K562 (cell line): ENCODE data around the gene POLR3E. TPM values are rescaled to one million over a fixed set of nuclear protein-coding genes. Genes with fewer than 3 reads are reported as not detected.

Experiments
- ID3 ChIP-seq, 2 experiments: fragments of 250-450 bp in 1 of 2; fragments of 450-650 bp in 1 of 2; sonication (Bioruptor Pico) in 1 of 2; IDR thresholded peaks; 2 replicates each; pipeline versions ENCODE4 v1.6.1 to v1.8.0; 2016 to 2021; ENCODE audit warnings: mild to moderate bottlenecking in 2 of 2, moderate library complexity in 2 of 2, missing compliant biosample characterization in 1 of 2, missing genetic modification characterization in 1 of 2
- MAFG ChIP-seq: fragments of 450-650 bp; conservative IDR thresholded peaks from 2 replicates; pipeline ENCODE4 v1.6.1; 2016; ENCODE audit warnings: missing genetic modification characterization, missing compliant biosample characterization
- NFE2 ChIP-seq: IDR thresholded peaks from 2 replicates; pipeline ENCODE4 v1.6.1; 2014; ENCODE audit warnings: antibody characterized with exemption, low read depth
- PHB ChIP-seq: fragments of 250-450 bp; sonication (Bioruptor Pico); IDR thresholded peaks from 2 replicates; pipeline ENCODE4 v1.5.0; 2021
- RBM15 ChIP-seq: fragments of 200-400 bp; formaldehyde crosslinking; IDR thresholded peaks from 2 replicates; pipeline ENCODE4 v1.6.1; 2018; ENCODE audit warnings: mild to moderate bottlenecking, low read length, moderate library complexity; ENCODE audit not compliant: insufficient read depth
- REST ChIP-seq, 2 experiments: fragments of 450-650 bp; formaldehyde crosslinking in 1 of 2; IDR thresholded peaks; 2 replicates each; pipeline versions ENCODE4 v1.4.0 to v1.6.1; 2014 to 2020; ENCODE audit warnings: mild to moderate bottlenecking in 2 of 2, borderline replicate concordance in 1 of 2, low read depth in 1 of 2
- SUPT5H ChIP-seq: fragments of 450-650 bp; IDR thresholded peaks from 2 replicates; pipeline ENCODE4 v1.6.1; 2016
- UBTF ChIP-seq, 2 experiments: IDR thresholded peaks; 2 replicates each; pipeline ENCODE4 v1.6.1; 2012; ENCODE audit warnings: improper control_type of control experiment in 2 of 2, low read depth in 2 of 2, low read length in 2 of 2, borderline replicate concordance in 1 of 2
- ZNF197 ChIP-seq: fragments of 200-800 bp; sonication (Bioruptor generic); IDR thresholded peaks from 2 replicates; pipeline ENCODE4 v1.6.1; 2016; ENCODE audit warnings: low read depth, missing genetic modification characterization, missing compliant biosample characterization
- ZNF24 ChIP-seq: fragments of 450-650 bp; IDR thresholded peaks from 2 replicates; pipeline ENCODE4 v1.6.1; 2016
- ZNF445 ChIP-seq: fragments of 250-450 bp; sonication (Bioruptor Pico); IDR thresholded peaks from 2 replicates; pipeline ENCODE4 v1.4.0; 2020; ENCODE audit warnings: low read depth, mild to moderate bottlenecking, moderate library complexity
- ZNF518B ChIP-seq: fragments of 250-450 bp; sonication (Bioruptor Pico); IDR thresholded peaks from 2 replicates; pipeline ENCODE4 v1.5.0; 2021; ENCODE audit warnings: mild to moderate bottlenecking, moderate library complexity
- ZNF583 ChIP-seq: fragments of 250-450 bp; sonication (Bioruptor Pico); IDR thresholded peaks from 2 replicates; pipeline ENCODE4 v1.4.0; 2020
- polyA plus RNA-seq, 8 experiments: library from polyadenylated mRNA; depleted of rRNA in 4 of 8; stranded (reverse) in 5 of 8; unstranded in 3 of 8; fragments of >200 nt; fragmentation: Nextera tagmentation in 2 of 8; fragmentation: Illumina TruSeq in 1 of 8; extraction: Ambion mirVana in 2 of 8; extraction: Trizol in 1 of 8; gene quantifications; 2 replicates each; pipeline versions ENCODE4 v1.2.1 to v1.2.3, GENCODE V29; 2011 to 2014; ENCODE audit warnings: inconsistent platforms in 1 of 8, missing spikeins in 1 of 8
- total RNA-seq, 7 experiments: library from RNA; depleted of rRNA in 6 of 7; stranded (reverse); fragments of >200 nt in 6 of 7; fragmentation: Illumina TruSeq in 2 of 7; extraction: Trizol in 2 of 7; gene quantifications; 2 replicates each; pipeline versions ENCODE4 v1.2.1 to v1.2.3, GENCODE V29; 2011 to 2021; ENCODE audit warnings: low replicate concordance in 1 of 7

Gene POLR3E
- total and polyA plus RNA-seq, 9 of the 15 experiments (the other 6 are each of a cell fraction or from before 2014, with no cell fraction given): 17.7 to 151 (median 82.6) TPM

GRCh38 chr16:22282254-22282892 lies 14.8 kb upstream of the POLR3E start (continued):
- no peak for TF ChIP-seq UBTF (IDR thresholded peaks at IDR 0.05; ENCODE audit: borderline replicate concordance in 1 of 2, low read depth in 2 of 2, low read length in 2 of 2)
- no peak for TF ChIP-seq ZNF518B (CRISPR knock-in tag)
- no peak for TF ChIP-seq ID3 (CRISPR knock-in tag; IDR thresholded peaks at IDR 0.05)
- TF ChIP-seq ID3 (tag; IDR thresholded peaks at IDR 0.05): peak; percentile 76
- TF ChIP-seq ZNF583 (CRISPR knock-in tag): no peak
- TF ChIP-seq ZNF445 (CRISPR knock-in tag): no peak
- TF ChIP-seq ZNF24: no peak; the same call in 1 of the 2 replicates
- peak; percentile 54 for TF ChIP-seq NFE2
- TF ChIP-seq ZNF197 (CRISPR knock-in tag): no peak
- TF ChIP-seq MAFG (tag): peak; percentile 76
- TF ChIP-seq PHB (CRISPR knock-in tag): no peak
- TF ChIP-seq RBM15: no peak
- no peak for TF ChIP-seq SUPT5H
- no peak; the same call in 1 of the 2 replicates for TF ChIP-seq REST (IDR thresholded peaks at IDR 0.05; ENCODE audit: borderline replicate concordance)
- TF ChIP-seq REST (CRISPR knock-in tag; IDR thresholded peaks at IDR 0.05; ENCODE audit: low read depth): no peak
